ENCODE data around the gene GALK1.
A peak's percentile ranks its signal among the peaks of the same experiment; 100 is the strongest.
"Not testable (repeated sequence)": the region's sequence is repeated elsewhere in the genome, so short reads cannot be mapped to it uniquely, and the experiment has no call there.

The GALK1 gene

GRCh38 chr17:75763613-75764416, 1.2 kb downstream of the GALK1 start:
- no peak for DNase-seq

GRCh38 chr17:75763269-75763607, 1.8 kb downstream of the GALK1 start:
- no peak for DNase-seq

GRCh38 chr17:75762513-75763268, 2.3 kb downstream of the GALK1 start:
- no peak for DNase-seq

GRCh38 chr17:75759978-75760640, 4.9 kb downstream of the GALK1 start:
- not testable (repeated sequence) for DNase-seq

GRCh38 chr17:75759457-75759856, 5.5 kb downstream of the GALK1 start:
- no peak for DNase-seq

GRCh38 chr17:75758131-75758905, 6.7 kb downstream of the GALK1 start:
- DNase-seq: no peak

- no peak for DNase-seq
Observed at GRCh38 chr17:75757086-75757681, 7.8 kb downstream of the GALK1 start.

GRCh38 chr17:75756451-75757085, 8.4 kb downstream of the GALK1 start:
- no peak for DNase-seq

- DNase-seq: no peak
Observed at GRCh38 chr17:75755990-75756389, 9.0 kb downstream of the GALK1 start.

- DNase-seq: peak; percentile 78
Observed at GRCh38 chr17:75755205-75755901, 9.6 kb downstream of the GALK1 start.

- no peak for DNase-seq
Observed at GRCh38 chr17:75754378-75755204, 10.4 kb downstream of the GALK1 start.

GRCh38 chr17:75753514-75754377, 11.2 kb downstream of the GALK1 start:
- DNase-seq: peak; percentile 58

GRCh38 chr17:75752802-75753513, 12.0 kb downstream of the GALK1 start:
- no peak for DNase-seq

GRCh38 chr17:75752405-75752709, 12.6 kb downstream of the GALK1 start:
- no peak for DNase-seq

GRCh38 chr17:75751676-75752404, 13.2 kb downstream of the GALK1 start:
- DNase-seq: no peak

GRCh38 chr17:75750661-75751423, 14.2 kb downstream of the GALK1 start:
- no peak for DNase-seq

All from T1000 (cell line).